Liver (tissue), 9 donors: Measurements from ENCODE around the gene DDX24. TPM values are rescaled to one million over a fixed set of nuclear protein-coding genes. Genes with fewer than 3 reads are reported as not detected.

Experiments used
- DNase-seq: peaks from one replicate; pipeline ENCODE4 v3.0.0-alpha.2; 2017; ENCODE audit warnings: low spot score
- H3K27ac ChIP-seq, 2 donors: one replicate each; pipeline ENCODE4 v1.7.0; 2013; ENCODE audit warnings: inconsistent platforms in 2 of 2, low read length in 2 of 2, control low read depth in 1 of 2, low read depth in 1 of 2, mild to moderate bottlenecking in 1 of 2
- H3K27me3 ChIP-seq, 4 donors: one replicate each; pipeline versions ENCODE4 v1.6.1 to v1.7.0; 2013; ENCODE audit warnings: low read length in 3 of 4, inconsistent platforms in 1 of 4, mild to moderate bottlenecking in 1 of 4, moderate library complexity in 1 of 4; ENCODE audit not compliant: control insufficient read depth in 4 of 4, insufficient read depth in 4 of 4
- H3K36me3 ChIP-seq, 4 donors: one replicate each; pipeline versions ENCODE4 v1.6.1 to v1.7.0; 2013; ENCODE audit warnings: low read length in 3 of 4, mild to moderate bottlenecking in 3 of 4, low read depth in 1 of 4, moderate library complexity in 1 of 4; ENCODE audit not compliant: control insufficient read depth in 4 of 4, insufficient read depth in 3 of 4
- H3K4me1 ChIP-seq, 4 donors: one replicate each; pipeline versions ENCODE4 v1.6.1 to v1.7.0; 2013; ENCODE audit warnings: low read length in 3 of 4, mild to moderate bottlenecking in 3 of 4, moderate library complexity in 1 of 4; ENCODE audit not compliant: control insufficient read depth in 4 of 4, insufficient read depth in 4 of 4
- H3K4me3 ChIP-seq, 3 donors: one replicate each; pipeline versions ENCODE4 v1.6.1 to v1.7.0; 2013; ENCODE audit warnings: low read length in 3 of 3, control low read depth in 1 of 3, low read depth in 1 of 3, mild to moderate bottlenecking in 1 of 3
- H3K9ac ChIP-seq, 2 donors: one replicate each; pipeline ENCODE4 v1.7.0; 2013; ENCODE audit warnings: low read length in 2 of 2, mild to moderate bottlenecking in 2 of 2, moderate library complexity in 2 of 2, control low read depth in 1 of 2, low read depth in 1 of 2
- H3K9me3 ChIP-seq, 4 donors: one replicate each; pipeline versions ENCODE4 v1.6.1 to v1.7.0; 2013; ENCODE audit warnings: low read length in 3 of 4; ENCODE audit not compliant: control insufficient read depth in 4 of 4
- ATF3 ChIP-seq: IDR thresholded peaks from 2 replicates; pipeline ENCODE4 v1.6.1; 2016; ENCODE audit warnings: antibody characterized with exemption
- CTCF ChIP-seq: fragments of 150-350 bp; IDR thresholded peaks from 2 replicates; pipeline ENCODE4 v1.5.1; 2017; ENCODE audit warnings: improper control_type of control experiment, low read depth, low read length; ENCODE audit not compliant: missing input control
- EGR1 ChIP-seq, 2 donors: IDR thresholded peaks; 2 replicates each; pipeline ENCODE4 v1.6.1; 2016 to 2018; ENCODE audit warnings: antibody characterized with exemption in 2 of 2, low read depth in 2 of 2
- FOXA2 ChIP-seq: IDR thresholded peaks from 2 replicates; pipeline ENCODE4 v1.6.1; 2016; ENCODE audit warnings: antibody characterized with exemption
- GABPA ChIP-seq, 2 donors: IDR thresholded peaks in 1 of 2; conservative IDR thresholded peaks in 1 of 2; 2 replicates each; pipeline ENCODE4 v1.6.1; 2016; ENCODE audit warnings: antibody characterized with exemption in 2 of 2, mild to moderate bottlenecking in 1 of 2, moderate library complexity in 1 of 2
- HNF4G ChIP-seq: IDR thresholded peaks from 2 replicates; pipeline ENCODE4 v1.6.1; 2016; ENCODE audit warnings: antibody characterized with exemption
- JUND ChIP-seq, 2 donors: IDR thresholded peaks; 2 replicates each; pipeline ENCODE4 v1.6.1; 2016; ENCODE audit warnings: antibody characterized with exemption in 2 of 2
- MAX ChIP-seq: IDR thresholded peaks from 2 replicates; pipeline ENCODE4 v1.6.1; 2016; ENCODE audit warnings: antibody characterized with exemption
- NR2F2 ChIP-seq: IDR thresholded peaks from 2 replicates; pipeline ENCODE4 v1.6.1; 2016; ENCODE audit warnings: antibody characterized with exemption
- RAD21 ChIP-seq, 2 donors: IDR thresholded peaks; 2 replicates each; pipeline ENCODE4 v1.6.1; 2016; ENCODE audit warnings: antibody characterized with exemption in 2 of 2, mild to moderate bottlenecking in 2 of 2
- REST ChIP-seq: IDR thresholded peaks from 2 replicates; pipeline ENCODE4 v1.6.1; 2016; ENCODE audit warnings: antibody characterized with exemption, mild to moderate bottlenecking
- RXRA ChIP-seq, 2 donors: IDR thresholded peaks; 2 replicates each; pipeline ENCODE4 v1.6.1; 2017 to 2018; ENCODE audit warnings: antibody characterized with exemption in 2 of 2, mild to moderate bottlenecking in 1 of 2
- SP1 ChIP-seq: IDR thresholded peaks from 2 replicates; pipeline ENCODE4 v1.6.1; 2018; ENCODE audit warnings: antibody characterized with exemption, mild to moderate bottlenecking
- TAF1 ChIP-seq: conservative IDR thresholded peaks from 2 replicates; pipeline ENCODE4 v1.6.1; 2016; ENCODE audit warnings: antibody characterized with exemption, mild to moderate bottlenecking
- YY1 ChIP-seq: IDR thresholded peaks from 2 replicates; pipeline ENCODE4 v1.6.1; 2016; ENCODE audit warnings: antibody characterized with exemption, mild to moderate bottlenecking
- ZBTB33 ChIP-seq: IDR thresholded peaks from 2 replicates; pipeline ENCODE4 v1.6.1; 2016; ENCODE audit warnings: antibody characterized with exemption
- WGBS: extraction: QIAGEN DNeasy Blood & Tissue Kit; methylation state at CpG from one replicate; pipeline ENCODE4 v1.1.7; 2013; 5-methylcytosine and 5-hydroxymethylcytosine counted together
- polyA plus RNA-seq, 2 donors: library from polyadenylated mRNA; stranded (reverse) in 1 of 2; unstranded in 1 of 2; fragments of 200-250 nt in 1 of 2; fragments of >200 nt in 1 of 2; fragmentation: Nextera tagmentation in 1 of 2; extraction: Ambion mirVana in 1 of 2; gene quantifications; one replicate each; pipeline versions ENCODE4 v1.2.1 to v1.2.3, GENCODE V29; 2013 to 2015
- total RNA-seq, 2 donors: library from RNA; depleted of rRNA; stranded (reverse); fragments of >200 nt; gene quantifications; one replicate each; pipeline ENCODE4 v1.2.3, GENCODE V29; 2014
- donor health status: healthy.
- donor health status: healthy.
- donor health status: healthy.
- donor health status: healthy.
- donor health status: healthy.

Gene DDX24
- total and polyA plus RNA-seq, 4 donors, result 33.8 to 59.7 (median 47.8) TPM

- no peaks in the 10 kb centered on the region for H3K36me3 ChIP-seq
- TF ChIP-seq RAD21 (IDR thresholded peaks at IDR 0.05) (peak; percentile 85 to 90), YY1 (no peak), CTCF (peak; percentile 99), MAX (no peak), RXRA (IDR thresholded peaks at IDR 0.05) (no peak)
- no peak overlapping the region for H3K4me3 ChIP-seq
- H3K4me1 ChIP-seq, result no peaks in the 10 kb centered on the region
- no peak overlapping the region for H3K9ac ChIP-seq
- DNase-seq, result peak; percentile 39
- 48% methylated on average over 26 of the region's 26 CpGs for WGBS
- H3K9me3 ChIP-seq, result no peaks in the 10 kb centered on the region
- no peak overlapping the region for H3K27ac ChIP-seq
- H3K27me3 ChIP-seq, result no peaks in the 10 kb centered on the region
Observed at GRCh38 chr14:94001501-94002396, 79.3 kb downstream of the DDX24 start.

- Histone ChIP-seq H3K4me3 (no peak overlapping the region), H3K9ac (no peak overlapping the region), H3K27me3 (no peaks in the 10 kb centered on the region), H3K27ac (no peak overlapping the region), H3K4me1 (no peaks in the 10 kb centered on the region), H3K9me3 (no peaks in the 10 kb centered on the region), H3K36me3 (no peaks in the 10 kb centered on the region)
- TF ChIP-seq NR2F2, result no peak
- TF ChIP-seq ZBTB33, result no peak
- no peak for TF ChIP-seq HNF4G
- no peak for TF ChIP-seq GABPA (IDR thresholded peaks at IDR 0.05 in 1 of 2, conservative IDR thresholded peaks at IDR 0.05 in 1 of 2)
- no peak for TF ChIP-seq FOXA2
- TF ChIP-seq REST, result no peak
- TF ChIP-seq CTCF, result no peak
- TF ChIP-seq RXRA (IDR thresholded peaks at IDR 0.05), result no peak
- TF ChIP-seq TAF1, result no peak
- TF ChIP-seq SP1, result no peak
- TF ChIP-seq EGR1 (IDR thresholded peaks at IDR 0.05; ENCODE audit: low read depth in 2 of 2), result no peak
- TF ChIP-seq MAX, result no peak
- TF ChIP-seq JUND (IDR thresholded peaks at IDR 0.05), result no peak
- no peak for TF ChIP-seq RAD21 (IDR thresholded peaks at IDR 0.05)
- no peak for TF ChIP-seq ATF3
- DNase-seq, result no peak
- WGBS, result 82% methylated on average over 13 of the region's 13 CpGs
Observed at GRCh38 chr14:94001016-94001415, 80.0 kb downstream of the DDX24 start.
